Prostate gland (tissue), 2 donors: ENCODE data around the gene CRTC2.

Experiments used
- CTCF ChIP-seq, 4 experiments: fragments of 200-600 bp in 2 of 4; fragments of 450-650 bp in 2 of 4; sonication (generic) in 2 of 4; IDR thresholded peaks; 1 replicate in 3 of 4; 2 replicates in 1 of 4; pipeline ENCODE4 v1.5.1; 2016 to 2019; ENCODE audit warnings: antibody characterized with exemption in 4 of 4, mild to moderate bottlenecking in 2 of 4, moderate library complexity in 2 of 4
- POLR2A ChIP-seq: fragments of 450-650 bp; IDR thresholded peaks from one replicate; pipeline ENCODE4 v1.6.1; 2016; ENCODE audit warnings: antibody characterized with exemption, mild to moderate bottlenecking
- POLR2AphosphoS5 ChIP-seq: sonication (generic); formaldehyde crosslinking; IDR thresholded peaks from one replicate; pipeline ENCODE4 v1.6.1; 2017; ENCODE audit warnings: antibody characterized with exemption

GRCh38 chr1:153985941-153986761 is 27.7 kb upstream of the CRTC2 start, which contains the start of gene RAB13:
- TF ChIP-seq POLR2A, result peak; percentile 73
- peak in 1 of 4 experiments; percentile 4 for TF ChIP-seq CTCF (IDR thresholded peaks at IDR 0.05)
- peak; percentile 63 for TF ChIP-seq POLR2AphosphoS5
